HCT116 (cell line): ENCODE measurements around the gene PRKAG2. TPM values are rescaled to one million over a fixed set of nuclear protein-coding genes. Genes with fewer than 3 reads are reported as not detected.

Experiments used
- ATAC-seq: fragments of 200-7000 bp; cut with Tn5 transposase; 2 replicates; pipeline ENCODE4 v1.9.1; 2020; ENCODE audit warnings: mild to moderate bottlenecking, moderate library complexity
- BruUV-seq: library from RNA; stranded (reverse); fragments of 400-500 nt; replicated peaks from 2 replicates; lab custom pipeline; 2021; lab: Mats Ljungman, UMichigan
- CTCF ChIA-PET: fragments of 300-600 bp; sonication (Branson Sonifier 250); formaldehyde crosslinking; loops from one replicate; lab custom pipeline; 2021; ENCODE audit warnings: antibody characterized with exemption; lab: Charles Lee
- POLR2A ChIA-PET: fragments of 300-600, 350-600 bp; sonication (Branson Sonifier 250); formaldehyde crosslinking; loops from one replicate; lab custom pipeline; 2021; ENCODE audit warnings: antibody characterized with exemption; lab: Charles Lee
- RAD21 ChIA-PET, 2 experiments: fragments of 300-600 bp; sonication (Branson Sonifier 250); formaldehyde crosslinking; loops; one replicate each; lab custom pipeline; 2023; ENCODE audit warnings: low total read pairs in 2 of 2; ENCODE audit not compliant: uncharacterized antibody in 2 of 2, unreplicated experiment in 2 of 2, low non-redundant PET in 1 of 2; lab: Charles Lee
- DNase-seq: peaks from one replicate; pipeline ENCODE4 v3.0.0-alpha.2; 2010; ENCODE audit warnings: low read depth, low spot score
- H2AFZ ChIP-seq: fragments of 200-600 bp; shearing (Covaris generic), sonication (generic); 2 replicates; pipeline ENCODE4 v1.6.1; 2017; ENCODE audit warnings: low read depth, mixed run types, mixed read lengths, antibody characterized with exemption, low read length; ENCODE audit not compliant: poor library complexity, severe bottlenecking
- H3K27ac ChIP-seq: 2 replicates; pipeline ENCODE4 v1.5.1; 2012; ENCODE audit warnings: low read depth, low read length
- H3K27me3 ChIP-seq: fragments of 200-600 bp; sonication (generic); 2 replicates; pipeline ENCODE4 v1.6.1; 2016; ENCODE audit warnings: mixed run types, low read length, mixed read lengths; ENCODE audit not compliant: insufficient read depth
- H3K36me3 ChIP-seq, 2 experiments: fragments of 200-500 bp in 1 of 2; fragments of 200-600 bp in 1 of 2; sonication (Bioruptor generic) in 1 of 2; sonication (generic) in 1 of 2; 2 replicates each; pipeline versions ENCODE4 v1.5.1 to v1.6.1; 2014 to 2016; ENCODE audit warnings: low read length in 2 of 2, inconsistent platforms in 1 of 2, mixed read lengths in 1 of 2, mixed run types in 1 of 2; ENCODE audit not compliant: insufficient read depth in 2 of 2, control insufficient read depth in 1 of 2
- H3K4me1 ChIP-seq, 2 experiments: fragments of 200-600 bp in 1 of 2; sonication (generic) in 1 of 2; 2 replicates each; pipeline versions ENCODE4 v1.5.1 to v1.6.1; 2012 to 2017; ENCODE audit warnings: low read length in 2 of 2, inconsistent platforms in 1 of 2, mild to moderate bottlenecking in 1 of 2, mixed read lengths in 1 of 2, mixed run types in 1 of 2, moderate library complexity in 1 of 2; ENCODE audit not compliant: insufficient read depth in 2 of 2, control insufficient read depth in 1 of 2
- H3K4me2 ChIP-seq: fragments of 200-600 bp; sonication (generic); 2 replicates; pipeline ENCODE4 v1.6.1; 2017; ENCODE audit warnings: mixed run types, low read length, mixed read lengths
- H3K4me3 ChIP-seq, 2 experiments: fragments of 200-600 bp in 1 of 2; sonication (generic) in 1 of 2; replicated peaks in 1 of 2; 2 replicates each; pipeline ENCODE4 v1.5.1; 2011 to 2016; ENCODE audit warnings: low read length in 2 of 2, control low read depth in 1 of 2, low read depth in 1 of 2, mild to moderate bottlenecking in 1 of 2, mixed read lengths in 1 of 2, mixed run types in 1 of 2
- H3K79me2 ChIP-seq: fragments of 200-600 bp; sonication (generic); 2 replicates; pipeline ENCODE4 v1.6.1; 2017; ENCODE audit warnings: mild to moderate bottlenecking, mixed run types, low read length, moderate library complexity, mixed read lengths; ENCODE audit not compliant: insufficient read depth
- H3K9ac ChIP-seq: fragments of 200-600 bp; sonication (generic); 2 replicates; pipeline ENCODE4 v1.6.1; 2016; ENCODE audit warnings: low read length, mixed read lengths
- H3K9me2 ChIP-seq: fragments of 200-600 bp; sonication (generic), shearing (Covaris generic); 2 replicates; pipeline ENCODE4 v1.6.1; 2017; ENCODE audit warnings: mixed run types, mild to moderate bottlenecking, moderate library complexity; ENCODE audit not compliant: insufficient read depth
- H3K9me3 ChIP-seq, 2 experiments: fragments of 200-500 bp in 1 of 2; fragments of 200-600 bp in 1 of 2; sonication (Bioruptor generic) in 1 of 2; sonication (generic) in 1 of 2; 2 replicates each; pipeline ENCODE4 v1.6.1; 2014 to 2017; ENCODE audit warnings: low read length in 2 of 2, mixed read lengths in 2 of 2, inconsistent platforms in 1 of 2, low read depth in 1 of 2, mild to moderate bottlenecking in 1 of 2, mixed run types in 1 of 2, moderate library complexity in 1 of 2; ENCODE audit not compliant: control insufficient read depth in 1 of 2, insufficient read depth in 1 of 2
- H4K20me1 ChIP-seq: fragments of 200-600 bp; sonication (generic), shearing (Covaris generic); 2 replicates; pipeline ENCODE4 v1.6.1; 2017; ENCODE audit warnings: mixed run types, mild to moderate bottlenecking, moderate library complexity; ENCODE audit not compliant: insufficient read depth
- FOSL1 ChIP-seq: IDR thresholded peaks from 2 replicates; pipeline ENCODE4 v1.6.1; 2012; ENCODE audit warnings: low read depth
- JUND ChIP-seq: IDR thresholded peaks from 2 replicates; pipeline ENCODE4 v1.6.1; 2012
- POLR2AphosphoS5 ChIP-seq: IDR thresholded peaks from 2 replicates; pipeline ENCODE4 v1.6.1; 2011; ENCODE audit warnings: mild to moderate bottlenecking, low read depth, low read length, moderate library complexity
- RAD21 ChIP-seq: IDR thresholded peaks from 2 replicates; pipeline ENCODE4 v1.6.1; 2012; ENCODE audit warnings: low read depth, mild to moderate bottlenecking
- SIN3A ChIP-seq: IDR thresholded peaks from 2 replicates; pipeline ENCODE4 v1.6.1; 2012; ENCODE audit warnings: low read depth
- SRF ChIP-seq: IDR thresholded peaks from 2 replicates; pipeline ENCODE4 v1.6.1; 2012; ENCODE audit warnings: low read depth
- intact Hi-C: fragments of 100-400 bp; cut with micrococcal nuclease; formaldehyde crosslinking; loops from 2 replicates; pipeline ENCODE4 v1.10.0; 2022
- total RNA-seq: library from RNA; stranded (reverse); gene quantifications from one replicate; pipeline ENCODE4 v1.2.1, GENCODE V29; 2021; ENCODE audit not compliant: unreplicated experiment
- TF ChIP-seq, protein P1 (sequence below), 3 experiments: fragments of 200-600 bp in 1 of 3; sonication (generic) in 1 of 3; IDR thresholded peaks in 2 of 3; conservative IDR thresholded peaks in 1 of 3; 2 replicates each; pipeline ENCODE4 v1.5.1; 2012 to 2017; ENCODE audit warnings: low read depth in 2 of 3, low read length in 2 of 3, antibody characterized with exemption in 1 of 3, borderline replicate concordance in 1 of 3, control low read depth in 1 of 3, mild to moderate bottlenecking in 1 of 3, mixed read lengths in 1 of 3, mixed run types in 1 of 3, moderate library complexity in 1 of 3; ENCODE audit not compliant: insufficient read depth in 1 of 3

Gene PRKAG2
- total RNA-seq, 1 experiment from 2014 or later = 23.6 TPM

GRCh38 chr7:151735186-151735850, 141.6 kb downstream of the PRKAG2 start:
- POLR2A ChIA-PET = no interaction called here
- Histone ChIP-seq H3K9me3 (no peaks in the 10 kb centered on the region; a peak in 1 of 4 replicates), H2AFZ (no peak overlapping the region), H3K4me3 (no peak overlapping the region), H3K27ac (no peak overlapping the region), H3K9me2 (no peaks in the 10 kb centered on the region), H3K4me2 (no peak overlapping the region), H3K36me3 (no peaks in the 10 kb centered on the region), H3K27me3 (no peaks in the 10 kb centered on the region), H4K20me1 (no peaks in the 10 kb centered on the region), H3K9ac (no peak overlapping the region), H3K4me1 (peaks cover 13 to 18% of the 10 kb centered on the region in 2 experiments), H3K79me2 (no peaks in the 10 kb centered on the region)
- RAD21 ChIA-PET = no interaction called here
- intact Hi-C loops = no loop called here
- BruUV-seq = no TSS peak
- CTCF ChIA-PET = interaction anchor here (1.3 to 2.2 kb wide), 2 partner anchors 11 to 25 kb away, joined by 3 to 9 read pairs; no protein-coding TSS in a partner anchor
- ATAC-seq (no peak), DNase-seq (no peak)
- TF ChIP-seq SRF (no peak), RAD21 (no peak)

DNA sequence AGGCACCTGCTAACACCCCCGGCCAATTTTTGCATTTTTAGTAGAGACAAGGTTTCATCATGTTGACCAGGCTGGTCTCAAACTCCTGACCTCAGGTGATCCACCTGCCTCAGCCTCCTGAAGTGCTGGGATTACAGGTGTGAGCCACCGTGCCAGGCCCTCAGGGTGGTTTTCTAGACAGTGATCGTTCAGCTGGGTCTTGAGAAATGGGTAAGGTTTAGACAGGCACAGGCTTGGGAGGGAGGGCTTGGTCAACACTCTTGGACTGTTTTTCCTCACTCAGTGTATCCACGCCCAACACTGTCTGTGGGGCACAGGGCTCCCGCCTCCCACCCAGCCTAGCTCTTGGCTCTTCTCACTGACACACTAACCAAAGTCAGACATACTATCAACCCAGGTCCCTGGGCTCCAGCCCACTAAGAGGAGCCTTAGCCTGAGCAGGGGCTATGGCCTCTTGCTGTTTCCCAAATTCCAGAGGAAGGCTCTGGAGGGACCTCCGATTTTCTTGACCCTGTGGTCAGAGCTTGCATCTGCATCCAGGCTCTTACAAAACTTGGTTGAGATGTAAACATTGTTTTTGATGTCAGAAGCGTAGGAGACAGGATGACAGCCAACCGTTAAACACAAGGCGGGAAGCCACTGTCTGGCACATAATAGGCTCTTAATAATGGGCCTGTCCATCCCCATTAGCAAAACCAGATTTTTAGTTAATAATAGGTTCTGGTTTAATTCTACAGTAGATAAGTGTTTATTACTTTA, 143.9 kb downstream of the PRKAG2 start:
- DNase-seq = no peak
- H3K9me3 ChIP-seq = no peaks in the 10 kb centered on the region
- no peak overlapping the region for H3K9ac ChIP-seq
- no peak for TF ChIP-seq POLR2AphosphoS5
- TF ChIP-seq, protein P1, sequence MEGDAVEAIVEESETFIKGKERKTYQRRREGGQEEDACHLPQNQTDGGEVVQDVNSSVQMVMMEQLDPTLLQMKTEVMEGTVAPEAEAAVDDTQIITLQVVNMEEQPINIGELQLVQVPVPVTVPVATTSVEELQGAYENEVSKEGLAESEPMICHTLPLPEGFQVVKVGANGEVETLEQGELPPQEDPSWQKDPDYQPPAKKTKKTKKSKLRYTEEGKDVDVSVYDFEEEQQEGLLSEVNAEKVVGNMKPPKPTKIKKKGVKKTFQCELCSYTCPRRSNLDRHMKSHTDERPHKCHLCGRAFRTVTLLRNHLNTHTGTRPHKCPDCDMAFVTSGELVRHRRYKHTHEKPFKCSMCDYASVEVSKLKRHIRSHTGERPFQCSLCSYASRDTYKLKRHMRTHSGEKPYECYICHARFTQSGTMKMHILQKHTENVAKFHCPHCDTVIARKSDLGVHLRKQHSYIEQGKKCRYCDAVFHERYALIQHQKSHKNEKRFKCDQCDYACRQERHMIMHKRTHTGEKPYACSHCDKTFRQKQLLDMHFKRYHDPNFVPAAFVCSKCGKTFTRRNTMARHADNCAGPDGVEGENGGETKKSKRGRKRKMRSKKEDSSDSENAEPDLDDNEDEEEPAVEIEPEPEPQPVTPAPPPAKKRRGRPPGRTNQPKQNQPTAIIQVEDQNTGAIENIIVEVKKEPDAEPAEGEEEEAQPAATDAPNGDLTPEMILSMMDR (IDR thresholded peaks at IDR 0.05 in 2 of 3, conservative IDR thresholded peaks at IDR 0.05 in 1 of 3; ENCODE audit: borderline replicate concordance in 1 of 3, insufficient read depth in 1 of 3, low read depth in 2 of 3, low read length in 2 of 3) = no peak
- no peak for TF ChIP-seq JUND
- TF ChIP-seq FOSL1 = no peak
- no peak for TF ChIP-seq SIN3A
- H3K4me2 ChIP-seq = no peak overlapping the region
- H3K4me1 ChIP-seq = peaks cover 19 to 27% of the 10 kb centered on the region in 2 experiments
- ChIA-PET RAD21 (no interaction called here), CTCF (no interaction called here), POLR2A (no interaction called here)
- no peak overlapping the region for H3K27ac ChIP-seq
- no peaks in the 10 kb centered on the region for H3K27me3 ChIP-seq
- H3K4me3 ChIP-seq = no peak overlapping the region
- intact Hi-C loops = no loop called here
- H2AFZ ChIP-seq = no peak overlapping the region
- H3K79me2 ChIP-seq = no peaks in the 10 kb centered on the region
- no peak for ATAC-seq
- no peaks in the 10 kb centered on the region for H3K36me3 ChIP-seq
- H4K20me1 ChIP-seq = no peaks in the 10 kb centered on the region
- no TSS peak for BruUV-seq
- no peaks in the 10 kb centered on the region for H3K9me2 ChIP-seq
